SU-DHL-6 (cell line): ENCODE results near the gene TSPAN18.

Experiments
- H2AFZ ChIP-seq: fragments of 200-600 bp; sonication (generic); 2 replicates; pipeline ENCODE4 v1.6.1; 2014; ENCODE audit warnings: low read depth, mild to moderate bottlenecking, moderate library complexity, mixed read lengths, antibody characterized with exemption, low read length; ENCODE audit not compliant: severe bottlenecking
- H3F3A ChIP-seq: fragments of 200-600 bp; shearing (Covaris generic); 2 replicates; pipeline ENCODE4 v1.6.0; 2016; ENCODE audit warnings: antibody characterized with exemption, mild to moderate bottlenecking; ENCODE audit not compliant: insufficient read depth
- H3K27ac ChIP-seq: fragments of 200-600 bp; sonication (generic); 2 replicates; pipeline ENCODE4 v1.5.1; 2016; ENCODE audit warnings: low read depth, mild to moderate bottlenecking, low read length, moderate library complexity, mixed read lengths
- H3K27me3 ChIP-seq: fragments of 200-600 bp; sonication (generic), shearing (Covaris generic); 2 replicates; pipeline ENCODE4 v1.6.0; 2014; ENCODE audit warnings: mild to moderate bottlenecking, low read length
- H3K36me3 ChIP-seq: fragments of 200-600 bp; sonication (generic); 2 replicates; pipeline ENCODE4 v1.6.1; 2014; ENCODE audit warnings: mild to moderate bottlenecking, low read length, mixed read lengths
- H3K4me2 ChIP-seq: fragments of 300-600, 200-600 bp; shearing (Covaris generic), sonication (generic); 2 replicates; pipeline ENCODE4 v1.6.0; 2014; ENCODE audit warnings: low read length, low read depth, mild to moderate bottlenecking; ENCODE audit not compliant: poor library complexity, severe bottlenecking
- H3K4me3 ChIP-seq: fragments of 200-600 bp; sonication (generic); 2 replicates; pipeline ENCODE4 v1.5.1; 2014; ENCODE audit warnings: antibody characterized with exemption, low read length, mild to moderate bottlenecking, mixed read lengths; ENCODE audit not compliant: insufficient read depth, poor library complexity, severe bottlenecking
- H3K79me2 ChIP-seq: fragments of 200-600 bp; sonication (generic); 2 replicates; pipeline ENCODE4 v1.6.1; 2014; ENCODE audit warnings: mild to moderate bottlenecking, low read length, moderate library complexity; ENCODE audit not compliant: insufficient read depth
- H3K9ac ChIP-seq: fragments of 200-600 bp; sonication (generic); 2 replicates; pipeline ENCODE4 v1.7.0; 2014; ENCODE audit warnings: mild to moderate bottlenecking, low read length
- H3K9me2 ChIP-seq: fragments of 200-600 bp; sonication (generic); replicated peaks from 2 replicates; pipeline ENCODE4 v1.6.1; 2014; ENCODE audit warnings: low read length; ENCODE audit not compliant: insufficient read depth
- H3K9me3 ChIP-seq: fragments of 200-600 bp; sonication (generic); 2 replicates; pipeline ENCODE4 v1.6.1; 2014; ENCODE audit warnings: low read length, mixed read lengths; ENCODE audit not compliant: insufficient read depth
- H4K20me1 ChIP-seq: fragments of 200-600 bp; sonication (generic); 2 replicates; pipeline ENCODE4 v1.6.1; 2014; ENCODE audit warnings: low read depth, mild to moderate bottlenecking, antibody characterized with exemption, low read length, moderate library complexity, mixed read lengths
- CTCF ChIP-seq: fragments of 200-600 bp; sonication (generic); IDR thresholded peaks from one replicate; pipeline ENCODE4 v1.5.1; 2017; ENCODE audit warnings: antibody characterized with exemption, mild to moderate bottlenecking, low read length, moderate library complexity; ENCODE audit not compliant: insufficient read depth, poor library complexity, severe bottlenecking
- EZH2phosphoT487 ChIP-seq: fragments of 200-600 bp; sonication (generic), shearing (Covaris generic); conservative IDR thresholded peaks from 2 replicates; pipeline ENCODE4 v1.6.1; 2018; ENCODE audit warnings: mild to moderate bottlenecking, antibody characterized with exemption, low read length, moderate library complexity, mixed read lengths

TSPAN18 gene

DNA sequence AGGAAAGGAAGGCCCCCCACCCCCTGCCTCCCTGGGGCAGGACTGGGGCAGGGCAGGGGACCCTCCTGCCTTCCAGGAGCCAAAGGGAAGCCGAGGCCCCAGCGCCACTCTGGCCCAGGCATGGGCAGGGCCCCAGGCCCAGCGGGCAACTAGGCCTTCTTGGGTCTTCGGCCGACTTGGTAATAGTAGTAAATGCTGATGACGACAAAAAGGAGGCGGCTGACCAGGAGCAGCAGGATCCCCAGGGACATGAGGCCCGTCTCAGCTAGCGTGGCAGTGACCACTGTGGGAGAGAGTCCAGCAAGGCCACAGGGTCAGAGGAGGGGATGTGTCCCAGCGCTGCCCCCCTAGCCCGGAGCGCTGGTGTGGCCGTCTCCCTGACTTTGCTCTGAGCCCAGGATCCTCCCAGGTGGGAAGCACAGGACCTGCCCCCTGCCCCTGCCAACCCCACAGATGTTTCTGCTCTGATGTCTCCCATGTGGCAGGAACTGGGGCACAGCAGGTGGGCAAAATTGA lies 208.0 kb downstream of the TSPAN18 start:
- H4K20me1 ChIP-seq, result no peaks in the 10 kb centered on the region
- TF ChIP-seq CTCF (no peak), EZH2phosphoT487 (no peak)
- no peaks in the 10 kb centered on the region for H3K9me3 ChIP-seq
- H3K9me2 ChIP-seq, result no peaks in the 10 kb centered on the region
- H3K36me3 ChIP-seq, result no peaks in the 10 kb centered on the region
- no peaks in the 10 kb centered on the region for H3K79me2 ChIP-seq
- H3K4me3 ChIP-seq, result no peak overlapping the region
- no peak overlapping the region for H3K27ac ChIP-seq
- no peaks in the 10 kb centered on the region for H3F3A ChIP-seq
- H3K4me2 ChIP-seq, result no peak overlapping the region
- no peak overlapping the region for H3K9ac ChIP-seq
- H2AFZ ChIP-seq, result no peak overlapping the region
- no peaks in the 10 kb centered on the region for H3K27me3 ChIP-seq

DNA sequence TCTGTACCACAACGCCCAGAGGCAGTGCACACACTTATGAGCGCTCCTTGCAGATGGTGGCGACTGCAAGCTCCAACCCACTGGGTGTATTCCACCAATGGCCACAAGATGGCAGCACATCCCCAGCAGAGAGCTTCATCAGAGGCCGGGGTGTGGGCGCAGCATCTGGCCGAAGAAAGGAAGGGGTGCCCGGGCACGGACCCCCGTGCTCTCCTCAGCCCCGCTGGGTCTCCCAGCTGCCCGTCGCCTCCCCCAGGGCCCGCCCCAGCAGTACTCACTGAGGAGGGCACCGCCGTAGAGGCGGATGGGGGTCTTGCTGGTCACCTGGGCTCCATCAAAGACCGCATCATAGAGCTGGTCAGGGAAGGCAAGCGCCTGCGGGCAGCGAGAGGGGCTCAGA lies 209.8 kb downstream of the TSPAN18 start:
- no peaks in the 10 kb centered on the region for H3K9me2 ChIP-seq
- H4K20me1 ChIP-seq, result no peaks in the 10 kb centered on the region
- no peak overlapping the region for H2AFZ ChIP-seq
- no peaks in the 10 kb centered on the region for H3K79me2 ChIP-seq
- no peak overlapping the region for H3K4me3 ChIP-seq
- H3K36me3 ChIP-seq, result no peaks in the 10 kb centered on the region
- H3K27ac ChIP-seq, result no peak overlapping the region
- H3F3A ChIP-seq, result no peaks in the 10 kb centered on the region
- no peaks in the 10 kb centered on the region for H3K9me3 ChIP-seq
- no peak overlapping the region for H3K4me2 ChIP-seq
- no peaks in the 10 kb centered on the region for H3K27me3 ChIP-seq
- no peak overlapping the region for H3K9ac ChIP-seq
- TF ChIP-seq CTCF, result peak; percentile 74
- TF ChIP-seq EZH2phosphoT487, result no peak

DNA sequence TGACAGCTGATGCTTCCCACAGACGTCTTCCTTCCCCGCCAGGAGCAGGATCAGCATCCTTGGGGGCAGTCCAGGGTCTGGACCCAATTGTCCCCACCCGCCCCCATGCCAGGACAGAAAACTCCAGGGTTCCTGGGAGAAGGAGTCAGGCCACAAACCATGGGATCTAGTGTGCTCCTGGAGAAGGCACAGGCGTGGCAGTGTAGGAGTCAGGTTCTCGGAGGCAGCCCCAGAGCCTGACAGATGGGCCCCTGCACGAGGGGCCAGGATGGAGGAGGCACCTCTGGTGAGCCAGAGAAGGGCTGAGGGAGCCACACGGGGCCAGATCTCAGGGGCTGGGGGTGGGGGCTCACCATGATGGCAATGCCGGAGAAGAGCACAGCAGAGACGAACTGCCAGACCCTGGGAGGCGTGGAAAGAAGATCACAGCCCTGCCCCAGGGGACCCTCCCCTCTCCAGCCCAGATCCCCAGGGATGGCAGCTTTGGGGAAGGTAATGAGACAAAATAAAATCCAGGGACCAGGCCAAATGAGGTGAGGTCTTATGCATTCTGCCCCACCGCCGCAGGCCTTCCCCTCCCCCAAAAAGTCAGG lies 210.3 kb downstream of the TSPAN18 start:
- Histone ChIP-seq H2AFZ (no peak overlapping the region), H3K4me2 (no peak overlapping the region), H3K36me3 (no peaks in the 10 kb centered on the region), H3K27me3 (no peaks in the 10 kb centered on the region), H3K4me3 (no peak overlapping the region), H3K9ac (no peak overlapping the region), H3K27ac (no peak overlapping the region), H3K9me3 (no peaks in the 10 kb centered on the region), H3F3A (no peaks in the 10 kb centered on the region), H4K20me1 (no peaks in the 10 kb centered on the region), H3K9me2 (no peaks in the 10 kb centered on the region), H3K79me2 (no peaks in the 10 kb centered on the region)
- TF ChIP-seq CTCF (no peak), EZH2phosphoT487 (no peak)
